Pons (tissue), 1 donor: ENCODE data around the gene S100PBP.

Experiments used
- DNase-seq: peaks from one replicate; pipeline ENCODE4 v3.0.0-alpha.2; 2016; ENCODE audit warnings: low spot score

S100PBP gene

GRCh38 chr1:32870615-32871363, 53.3 kb downstream of the S100PBP start, which contains the start of gene FNDC5:
TSS of gene FNDC5 (minus strand) at chr1:32870912.
- no peak for DNase-seq

DNA sequence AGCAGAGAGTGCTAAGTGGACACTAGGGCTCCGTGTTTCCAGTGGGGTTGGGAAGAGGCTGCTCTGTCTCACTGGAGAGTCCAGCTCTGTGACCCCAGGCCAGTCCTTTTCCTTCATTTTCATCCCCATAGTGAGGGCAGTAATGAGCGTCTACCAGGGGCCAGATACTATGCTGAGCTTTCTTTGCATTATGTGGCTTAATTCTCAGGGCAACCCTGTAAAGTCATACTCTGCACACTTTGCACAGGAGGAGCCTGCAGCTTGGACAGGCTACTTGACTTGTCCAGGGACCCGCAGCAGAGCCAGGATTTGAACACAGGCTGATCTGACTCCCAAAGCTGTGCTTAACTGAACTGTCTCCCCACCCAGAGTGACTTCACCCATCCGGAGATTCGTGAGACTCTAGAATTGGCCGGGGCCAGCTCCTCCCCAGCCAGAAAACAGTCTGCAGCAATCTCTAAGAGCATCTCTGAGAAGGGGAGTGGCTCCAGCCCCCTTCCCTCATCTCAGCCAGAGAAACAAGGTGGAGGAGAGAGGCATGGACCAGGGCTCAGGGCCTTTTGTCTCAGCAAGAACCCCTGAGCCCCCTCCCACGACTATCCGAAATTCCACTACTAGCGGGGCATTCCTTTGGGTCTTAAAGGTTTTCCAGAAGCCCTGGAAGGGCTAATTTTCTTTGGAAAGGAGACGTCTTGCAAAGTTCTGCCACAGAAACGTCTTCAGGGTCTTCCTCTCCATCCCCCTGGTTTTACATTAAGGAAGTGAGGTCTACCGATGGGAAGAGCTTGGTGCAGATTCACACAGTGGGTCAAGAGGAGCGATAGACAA, 54.1 kb downstream of the S100PBP start:
- no peak for DNase-seq

DNA sequence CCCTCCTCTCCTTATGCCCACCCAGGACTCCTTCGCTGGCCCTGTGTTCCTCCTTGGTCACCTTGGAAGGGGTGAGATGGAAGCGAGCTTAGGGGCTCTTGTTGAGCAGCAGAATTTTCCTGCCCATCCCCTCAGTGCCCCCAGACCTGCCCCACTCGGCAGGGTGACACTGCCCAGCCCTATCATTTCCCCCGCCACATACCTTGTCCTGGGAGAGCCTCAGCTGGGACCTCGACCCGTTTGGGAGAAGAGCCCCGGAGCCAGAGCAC, 54.7 kb downstream of the S100PBP start:
- no peak for DNase-seq

DNA sequence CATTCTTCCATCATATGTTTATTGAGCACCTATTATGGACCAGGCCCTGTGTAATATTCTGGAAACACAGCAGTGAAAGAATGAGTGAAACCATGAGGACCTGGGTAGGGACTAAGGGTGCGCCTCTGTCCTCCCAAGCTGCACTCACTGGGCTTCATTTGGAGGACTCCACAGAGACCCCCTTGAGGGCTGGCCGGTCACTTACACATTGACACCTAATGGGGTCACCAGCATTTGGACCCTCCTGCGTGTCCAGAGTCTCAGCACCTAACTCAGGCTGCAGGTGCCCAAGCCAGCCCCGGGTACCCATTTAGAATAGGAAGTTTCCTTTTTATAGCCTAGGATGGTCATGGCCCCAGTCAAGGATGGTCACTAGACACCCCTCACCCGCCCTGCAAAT, 56.0 kb downstream of the S100PBP start:
- DNase-seq = no peak

DNA sequence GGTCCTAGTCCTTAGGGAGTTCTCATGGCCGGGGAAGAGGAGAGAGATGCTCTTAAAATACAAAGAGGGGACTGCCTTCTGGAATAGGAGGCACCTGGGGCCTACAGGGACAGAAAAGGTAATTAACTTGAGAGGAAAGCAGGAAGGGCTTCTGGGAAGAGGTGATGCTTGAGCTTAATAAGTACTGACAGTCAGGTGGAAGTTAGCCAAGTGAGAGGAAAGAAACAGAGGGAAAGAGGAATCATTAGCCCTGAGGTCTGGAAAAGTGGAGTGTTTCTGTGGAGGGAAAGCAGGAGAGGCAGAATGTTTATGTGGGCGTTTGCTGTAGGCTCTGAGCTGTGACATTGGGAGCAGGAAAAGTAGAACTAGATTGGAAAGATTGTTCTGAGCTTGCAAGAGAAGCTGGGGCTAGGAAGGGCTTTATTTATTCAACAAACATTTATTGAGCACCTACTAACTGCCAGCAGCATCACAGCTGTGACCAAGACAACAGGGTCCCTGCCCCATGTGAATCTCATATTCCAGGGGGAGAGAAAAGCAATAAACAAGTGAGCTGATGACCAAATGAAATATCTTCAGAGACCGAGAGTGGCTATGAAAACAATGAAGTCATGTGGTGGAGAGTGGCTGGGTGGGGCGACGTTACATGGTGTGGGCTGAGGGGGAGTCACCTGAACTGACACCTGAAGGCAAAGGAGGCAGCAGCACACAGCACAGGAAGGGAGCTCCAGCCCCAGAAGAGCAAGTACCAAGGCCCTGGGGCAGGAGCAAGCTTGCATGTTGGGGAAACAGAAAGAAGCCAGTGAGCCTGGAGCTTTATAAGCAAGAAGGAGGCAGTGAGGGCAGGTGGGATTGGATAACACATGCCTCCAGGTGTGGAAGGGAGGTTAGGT, 57.7 kb downstream of the S100PBP start:
- DNase-seq = no peak

DNA sequence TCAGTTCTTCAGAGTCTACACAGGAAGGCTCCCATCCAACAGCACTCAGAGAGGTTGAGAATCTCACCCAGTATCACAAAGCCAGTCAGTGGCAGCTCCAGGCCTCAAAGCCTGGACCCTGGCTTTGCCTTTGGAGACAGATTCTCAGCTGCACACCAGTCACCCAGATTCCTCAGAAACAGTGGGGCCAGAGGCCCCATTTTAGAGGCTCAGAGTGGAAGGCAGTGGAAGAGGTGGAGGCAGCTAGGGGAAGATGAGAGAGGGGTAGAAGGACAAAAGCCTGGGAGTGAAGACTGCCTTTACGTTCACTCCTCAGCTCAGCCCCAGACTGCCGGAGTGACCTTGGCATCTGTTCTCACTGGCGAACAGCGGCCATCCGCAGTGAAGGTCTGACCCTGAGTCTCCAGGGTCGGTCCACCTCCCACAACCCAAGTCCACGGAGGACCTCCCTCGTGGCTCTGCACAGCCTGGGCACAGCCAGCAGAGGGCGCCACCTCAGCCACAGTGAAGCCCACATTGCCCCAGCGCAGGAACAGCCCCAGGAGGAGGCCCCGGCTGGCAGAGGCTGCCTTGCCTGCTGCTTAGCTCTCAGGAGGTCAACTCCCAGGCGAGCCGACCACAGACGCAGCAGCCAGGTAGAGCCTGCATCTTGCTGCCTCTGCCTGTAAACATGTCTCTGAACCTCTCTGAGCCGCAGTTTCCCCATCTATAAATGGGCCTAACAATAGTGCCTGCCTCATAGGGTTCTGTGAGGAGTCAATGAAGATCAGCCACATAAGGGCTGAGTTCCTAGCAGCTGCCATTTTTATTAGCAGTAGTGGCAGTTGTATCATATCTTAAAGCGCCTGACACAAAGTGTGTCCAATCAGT, 59.1 kb downstream of the S100PBP start:
- DNase-seq = no peak

- no peak for DNase-seq
Observed at GRCh38 chr1:32877211-32878110, 60.0 kb downstream of the S100PBP start.

DNA sequence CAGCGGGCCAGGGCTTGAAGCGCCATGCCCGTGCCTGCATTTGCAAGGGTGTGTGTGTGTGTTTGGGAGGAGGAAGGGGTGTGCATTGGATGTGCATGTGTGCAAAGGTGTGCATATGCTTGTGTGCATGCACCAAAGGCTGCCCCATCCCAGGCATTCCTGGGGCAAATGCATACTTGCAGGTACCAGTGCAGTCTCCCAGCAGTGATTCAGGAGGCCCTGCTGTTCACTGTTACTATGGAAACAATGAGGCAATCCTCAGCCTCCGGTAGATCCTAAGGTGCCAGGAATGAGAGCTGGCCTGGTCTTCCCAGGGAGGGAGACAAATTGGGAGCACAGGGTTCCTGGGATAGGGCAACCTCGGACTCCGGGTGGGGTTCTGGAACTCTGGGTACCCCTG, 60.7 kb downstream of the S100PBP start:
- DNase-seq = no peak

- DNase-seq = no peak
Observed at GRCh38 chr1:32878637-32879041, 61.2 kb downstream of the S100PBP start.

GRCh38 chr1:32881291-32881690, 63.8 kb downstream of the S100PBP start:
- no peak for DNase-seq

DNA sequence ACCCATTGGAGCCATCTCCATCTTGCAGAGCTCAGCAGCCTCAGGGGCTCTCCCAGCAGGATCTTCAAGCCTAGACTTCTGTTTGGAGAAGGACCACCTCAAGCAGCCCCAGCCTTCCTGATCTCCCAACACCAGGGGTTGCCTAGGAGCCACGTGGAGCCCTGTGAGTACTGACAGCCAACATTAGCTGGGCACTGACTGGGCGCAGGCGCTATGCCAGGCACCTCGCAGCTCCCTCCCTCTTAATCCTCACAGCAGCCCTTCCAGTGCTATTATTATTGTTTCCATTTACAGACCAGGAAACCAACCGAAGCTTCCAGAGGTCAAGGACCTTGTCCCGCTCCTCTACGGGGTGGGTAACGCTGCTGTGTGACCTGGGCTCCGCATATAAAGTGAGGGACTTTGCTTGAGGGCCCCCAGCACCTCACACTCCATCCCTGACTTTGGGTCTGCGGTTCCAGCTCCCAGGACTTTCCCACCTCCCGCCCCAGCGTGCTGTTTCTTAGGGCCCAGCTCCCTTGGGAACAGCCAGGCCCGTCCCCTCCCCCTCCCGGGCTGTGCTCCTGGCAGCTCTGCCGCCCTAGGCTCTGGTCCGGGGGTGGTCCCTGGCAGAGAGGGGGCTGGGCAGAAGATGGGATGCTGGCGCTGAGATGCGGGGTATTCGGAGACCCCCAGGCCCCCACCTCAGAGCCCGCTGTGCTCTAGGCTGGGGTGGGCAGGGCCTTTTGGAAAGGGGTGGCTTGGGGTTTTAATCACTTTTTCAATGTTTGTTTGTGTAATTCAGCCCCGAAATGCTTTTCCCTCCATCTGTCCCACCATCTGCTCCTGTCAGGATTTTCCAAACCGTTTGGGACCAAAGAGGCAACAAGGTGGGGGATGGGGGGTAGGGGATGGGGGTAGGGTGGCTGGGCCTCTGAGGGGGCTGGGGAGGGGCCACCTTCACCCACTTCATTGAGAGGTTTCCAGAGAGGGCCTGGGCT, 64.7 kb downstream of the S100PBP start:
- no peak for DNase-seq

GRCh38 chr1:32883338-32884031, 66.0 kb downstream of the S100PBP start:
- DNase-seq = no peak

DNA sequence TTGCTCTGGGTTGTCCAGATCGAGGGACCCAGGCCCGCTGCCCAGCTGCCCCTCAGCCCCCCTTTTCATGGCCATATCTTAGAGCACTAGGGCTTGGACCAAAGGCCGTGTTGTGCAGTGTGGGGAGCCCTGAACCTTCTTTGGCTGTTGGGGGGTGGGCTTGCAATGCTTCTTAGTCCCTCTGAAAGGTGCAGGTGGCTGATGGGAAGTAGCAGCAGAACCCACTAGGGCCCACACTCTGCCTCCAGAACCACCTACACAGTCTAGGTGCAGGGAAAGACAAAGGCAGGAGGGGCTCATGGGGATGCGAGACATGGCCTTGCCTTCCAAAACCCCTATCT, 66.5 kb downstream of the S100PBP start:
- no peak for DNase-seq

GRCh38 chr1:32884726-32885125, 67.3 kb downstream of the S100PBP start:
- DNase-seq = no peak

DNA sequence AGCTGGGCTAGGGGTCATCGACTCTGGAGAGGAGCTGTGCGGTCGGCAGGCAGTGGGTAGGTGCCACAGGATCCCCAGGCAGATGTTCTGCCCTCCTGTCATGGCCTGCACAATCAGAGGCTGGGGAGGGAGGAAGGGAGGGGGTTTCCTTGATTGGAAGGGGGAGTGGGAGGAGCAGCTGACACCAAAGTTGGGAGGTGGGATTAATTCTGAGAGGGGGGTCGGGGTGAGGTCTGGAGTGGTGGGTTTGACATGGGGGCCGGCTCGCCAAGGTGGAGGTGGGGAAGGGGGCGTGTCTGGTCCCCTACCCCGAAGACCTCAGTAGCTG, 68.2 kb downstream of the S100PBP start:
- no peak for DNase-seq

DNA sequence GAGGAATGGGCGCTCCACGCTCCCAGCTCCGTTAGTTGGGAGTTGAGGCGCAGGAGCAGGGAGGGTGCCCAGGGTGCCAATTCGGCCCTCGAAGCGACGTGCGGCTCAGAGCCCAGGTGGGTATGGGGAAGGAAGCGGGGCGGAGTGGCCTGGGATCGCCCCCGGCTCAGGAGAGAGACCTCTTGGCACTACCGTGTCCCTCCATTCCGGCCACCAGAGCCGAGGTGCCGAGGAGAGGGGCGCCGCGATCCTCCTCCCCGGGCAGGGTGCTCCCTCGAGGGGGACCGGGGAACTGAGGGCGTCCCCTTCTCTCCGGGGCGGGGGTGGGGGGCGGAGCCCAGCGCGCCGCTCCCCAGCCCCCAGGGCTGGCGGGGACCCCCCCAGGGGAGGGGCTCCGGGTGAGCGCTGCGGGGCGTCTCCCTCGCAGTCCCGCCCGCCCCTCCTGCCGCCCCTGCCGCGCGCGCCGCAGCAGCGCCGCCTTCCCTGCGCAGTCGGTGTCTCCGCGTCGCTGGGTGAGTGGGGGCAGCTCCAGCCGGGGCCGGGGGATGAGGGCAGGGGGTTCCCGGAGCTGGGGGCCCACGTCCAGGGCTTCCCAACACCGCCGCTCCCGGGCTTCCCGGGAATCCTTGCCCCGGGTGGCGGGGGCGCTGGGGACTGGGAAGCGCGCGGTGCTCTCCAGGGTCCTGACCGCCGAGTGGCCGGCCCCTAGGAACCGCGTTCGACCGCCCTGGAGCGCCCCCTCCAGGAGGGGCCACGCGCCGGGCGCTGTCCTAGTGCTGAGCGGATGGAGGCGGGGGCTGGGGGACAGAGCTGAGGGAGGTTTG, 68.8 kb downstream of the S100PBP start, which contains the start of gene HPCA:
Gene HPCA, plus strand, starts transcription at position 488 of the 824 bp plus-strand sequence. CDS start 2,408 bp downstream, outside the sequence.
- DNase-seq = no peak

DNA sequence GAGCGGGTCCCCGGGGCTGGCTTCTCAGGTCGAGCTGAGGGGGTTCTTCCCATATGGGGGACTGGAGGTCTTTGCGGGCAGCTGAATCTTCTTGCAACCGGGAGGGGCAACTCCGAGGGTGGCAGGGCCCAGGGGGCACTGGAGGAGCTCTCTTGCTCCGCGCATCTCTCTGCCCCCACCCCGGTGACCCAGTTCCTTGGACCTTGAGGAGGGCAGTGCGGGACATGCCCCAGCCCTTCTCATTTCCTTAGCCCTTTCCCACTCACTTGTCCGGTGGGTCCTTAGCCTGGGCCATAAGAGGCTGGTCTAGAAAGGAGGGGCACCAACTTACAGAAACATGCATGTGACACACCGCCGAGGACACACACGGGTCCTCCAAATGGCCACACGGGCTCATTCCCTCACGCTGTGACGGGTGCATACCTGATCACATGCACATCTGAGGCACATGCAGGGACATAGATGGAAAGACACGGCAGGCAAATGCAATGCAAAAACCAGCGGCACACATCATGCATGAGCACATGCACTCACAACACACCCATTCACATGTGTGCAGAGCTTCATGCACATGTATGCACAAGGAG, 69.5 kb downstream of the S100PBP start:
- DNase-seq = no peak

DNA sequence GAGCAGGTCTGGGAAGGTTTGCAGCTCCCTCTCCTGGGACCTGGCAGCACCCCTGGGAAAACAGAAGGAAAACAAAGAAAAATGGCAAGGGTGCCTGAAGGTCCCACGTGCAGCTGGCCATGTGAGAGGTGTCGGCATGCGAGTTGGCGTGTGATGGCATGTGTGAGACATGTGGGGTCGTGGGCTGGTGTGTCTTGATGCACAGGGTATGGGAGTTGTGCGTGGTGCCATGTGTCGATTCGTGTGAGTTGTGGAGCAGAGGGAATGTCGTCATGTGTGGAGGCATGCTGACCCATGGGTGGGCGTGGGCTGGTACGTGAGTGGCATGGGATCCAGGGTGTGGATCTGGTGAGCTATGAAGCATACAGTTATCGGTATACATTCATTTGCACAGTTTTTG, 70.2 kb downstream of the S100PBP start:
- DNase-seq = no peak
